Right hindlimb (tissue), 1 donor: Measurements from ENCODE around the gene WASHC1.
A peak's percentile ranks its signal among the peaks of the same experiment; 100 is the strongest.
"Not testable (repeated sequence)": the region's sequence is repeated elsewhere in the genome, so short reads cannot be mapped to it uniquely, and the experiment has no call there.

Experiments used
- DNase-seq: peaks from one replicate; pipeline ENCODE4 v3.0.0-alpha.2; 2018

WASHC1 gene

DNA sequence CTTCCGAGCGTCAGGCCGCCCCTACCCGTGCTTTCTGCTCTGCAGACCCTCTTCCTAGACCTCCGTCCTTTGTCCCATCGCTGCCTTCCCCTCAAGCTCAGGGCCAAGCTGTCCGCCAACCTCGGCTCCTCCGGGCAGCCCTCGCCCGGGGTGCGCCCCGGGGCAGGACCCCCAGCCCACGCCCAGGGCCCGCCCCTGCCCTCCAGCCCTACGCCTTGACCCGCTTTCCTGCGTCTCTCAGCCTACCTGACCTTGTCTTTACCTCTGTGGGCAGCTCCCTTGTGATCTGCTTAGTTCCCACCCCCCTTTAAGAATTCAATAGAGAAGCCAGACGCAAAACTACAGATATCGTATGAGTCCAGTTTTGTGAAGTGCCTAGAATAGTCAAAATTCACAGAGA, at the start of gene WASHC1:
Gene WASHC1, minus strand, starts transcription at position 101 of the 400 bp plus-strand sequence. CDS start 4,457 bp downstream, outside the sequence.
- DNase-seq = not testable (repeated sequence)

GRCh38 chr9:78333-78732, 49.1 kb upstream of the WASHC1 start:
- DNase-seq = not testable (repeated sequence)

- DNase-seq = not testable (repeated sequence)
Observed at GRCh38 chr9:76389-76788, 47.1 kb upstream of the WASHC1 start.

DNA sequence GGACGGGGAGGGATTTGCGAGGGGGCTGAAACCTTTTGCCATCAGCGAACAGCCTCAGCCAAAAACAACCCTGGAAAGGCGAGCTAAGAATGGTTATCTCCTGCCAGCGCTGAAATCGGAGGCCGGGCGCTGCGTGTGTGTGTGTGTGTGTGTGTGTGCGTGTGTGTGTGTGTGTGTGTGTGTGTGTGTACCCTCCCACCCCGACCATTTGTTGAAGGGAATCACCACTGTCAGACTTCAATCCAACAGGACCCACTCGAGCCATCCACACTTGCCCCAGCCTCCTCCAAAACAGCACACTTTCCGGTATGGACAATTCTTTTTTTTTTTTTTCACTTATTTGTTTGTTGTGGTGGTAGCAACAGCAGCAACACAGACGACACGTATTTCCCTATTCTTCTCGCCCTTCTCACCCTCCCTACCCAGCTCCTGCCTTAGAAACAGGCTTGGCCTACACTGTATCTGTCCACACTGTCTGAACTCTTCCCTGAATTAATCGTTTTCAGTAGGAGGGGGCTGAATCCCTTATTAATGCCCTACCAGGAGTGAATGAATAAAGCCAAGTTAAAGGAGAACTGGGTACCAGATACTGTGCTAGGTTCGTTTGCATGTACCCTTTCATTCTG, 44.8 kb upstream of the WASHC1 start:
- not testable (repeated sequence) for DNase-seq

DNA sequence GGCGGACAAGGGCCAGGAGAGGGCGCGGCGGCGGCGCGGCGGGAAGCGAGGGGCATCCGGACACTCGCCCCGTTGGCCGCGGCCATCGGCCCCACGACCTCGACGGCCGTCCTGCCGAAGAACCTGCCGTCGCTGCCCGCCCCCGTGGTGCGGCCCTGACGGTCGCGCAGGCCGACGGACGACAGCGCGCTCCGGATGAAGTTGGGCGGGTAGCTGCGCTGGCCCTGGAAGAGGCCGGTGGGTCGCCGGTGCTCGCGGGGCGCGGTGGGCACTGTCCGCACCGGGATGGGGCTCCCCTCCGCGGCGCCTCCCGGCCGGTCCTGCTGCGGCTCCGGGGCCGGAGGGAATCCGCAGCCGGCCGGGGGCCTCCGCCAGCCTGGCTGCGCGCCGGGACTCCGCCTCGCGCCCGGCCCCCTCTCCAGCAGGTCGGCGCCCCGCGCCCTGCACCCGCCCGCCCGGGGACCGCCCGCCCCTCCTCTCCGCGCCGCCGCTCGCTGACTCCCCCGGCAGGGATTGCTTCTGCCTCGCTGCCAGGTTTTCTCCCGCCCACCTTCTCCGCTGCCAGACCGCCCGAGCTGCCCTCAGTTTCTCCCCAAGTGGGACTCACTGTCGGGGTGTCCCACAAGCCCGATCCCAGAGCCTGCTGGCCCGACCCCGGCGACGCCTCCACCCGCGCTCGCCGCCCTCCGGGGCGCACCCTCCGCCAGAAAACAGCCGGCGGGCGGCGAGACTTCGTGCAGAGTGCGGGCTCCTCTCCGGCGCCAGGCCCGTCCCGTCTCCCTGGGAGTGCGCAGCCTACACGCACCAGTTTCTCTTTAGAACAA, 44.0 kb upstream of the WASHC1 start:
- DNase-seq = peak; percentile 54

DNA sequence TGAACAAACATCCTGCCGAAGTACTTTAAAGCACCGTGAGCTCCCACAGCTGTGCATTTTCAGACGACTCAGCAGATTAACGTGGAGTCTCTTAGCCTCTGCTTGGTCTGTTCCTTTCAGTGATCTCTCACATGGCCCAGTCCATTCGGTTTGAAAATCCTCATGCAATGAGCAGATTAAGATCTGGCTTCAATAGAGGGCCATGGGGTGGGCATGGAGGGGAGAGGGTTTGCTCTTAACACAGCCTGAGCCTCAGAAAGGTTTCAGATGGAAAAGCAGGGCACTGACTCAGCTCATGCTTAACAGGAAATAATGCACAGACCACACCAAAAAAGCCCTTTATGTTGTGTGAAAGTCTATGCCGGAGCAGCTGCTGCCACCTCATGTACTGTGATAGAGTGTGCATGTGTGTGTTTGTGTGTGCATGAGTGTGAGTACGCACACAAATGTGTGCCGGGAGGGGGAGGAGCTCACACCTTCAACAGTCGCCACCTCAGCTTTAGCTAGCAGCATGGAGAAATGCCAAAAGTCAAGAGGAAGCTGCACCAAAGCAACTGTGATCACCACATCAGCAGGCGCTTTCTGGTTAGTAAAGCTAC, 33.9 kb upstream of the WASHC1 start:
- DNase-seq = peak; percentile 15

- DNase-seq = not testable (repeated sequence)
Observed at GRCh38 chr9:52678-53077, 23.4 kb upstream of the WASHC1 start.

- DNase-seq = not testable (repeated sequence)
Observed at GRCh38 chr9:48190-48842, 19.1 kb upstream of the WASHC1 start.

DNA sequence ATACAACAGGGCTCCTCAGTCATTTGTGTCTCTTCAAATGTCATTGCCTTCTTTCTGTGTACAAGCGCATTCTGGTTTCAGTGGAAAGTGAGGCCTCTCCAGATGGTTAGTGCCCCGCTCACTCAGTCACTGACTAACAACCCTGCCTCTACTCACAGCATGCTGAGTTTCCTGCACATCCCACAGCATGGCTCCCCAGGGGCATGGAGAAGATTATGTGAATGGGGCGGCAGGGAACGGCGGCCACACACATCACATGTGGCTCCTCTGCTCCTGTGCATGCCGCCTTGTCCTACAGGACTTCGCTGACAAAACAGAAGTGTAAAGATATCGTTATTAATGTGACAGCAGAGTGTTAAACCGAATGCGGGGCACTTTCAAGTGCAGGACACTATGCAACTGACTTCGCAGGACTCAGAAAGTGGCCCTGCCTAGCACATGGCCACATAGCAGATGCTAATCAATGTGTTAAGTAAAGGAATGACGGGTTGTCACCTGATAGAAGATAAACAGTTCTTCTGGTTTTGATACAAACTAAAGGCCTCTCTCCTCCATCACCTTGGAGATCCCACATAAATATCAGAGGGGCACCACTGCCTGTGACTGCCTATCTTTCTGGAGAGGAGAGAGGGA, 17.5 kb upstream of the WASHC1 start:
- not testable (repeated sequence) for DNase-seq

- DNase-seq = not testable (repeated sequence)
Observed at GRCh38 chr9:46164-46563, 16.9 kb upstream of the WASHC1 start.

DNA sequence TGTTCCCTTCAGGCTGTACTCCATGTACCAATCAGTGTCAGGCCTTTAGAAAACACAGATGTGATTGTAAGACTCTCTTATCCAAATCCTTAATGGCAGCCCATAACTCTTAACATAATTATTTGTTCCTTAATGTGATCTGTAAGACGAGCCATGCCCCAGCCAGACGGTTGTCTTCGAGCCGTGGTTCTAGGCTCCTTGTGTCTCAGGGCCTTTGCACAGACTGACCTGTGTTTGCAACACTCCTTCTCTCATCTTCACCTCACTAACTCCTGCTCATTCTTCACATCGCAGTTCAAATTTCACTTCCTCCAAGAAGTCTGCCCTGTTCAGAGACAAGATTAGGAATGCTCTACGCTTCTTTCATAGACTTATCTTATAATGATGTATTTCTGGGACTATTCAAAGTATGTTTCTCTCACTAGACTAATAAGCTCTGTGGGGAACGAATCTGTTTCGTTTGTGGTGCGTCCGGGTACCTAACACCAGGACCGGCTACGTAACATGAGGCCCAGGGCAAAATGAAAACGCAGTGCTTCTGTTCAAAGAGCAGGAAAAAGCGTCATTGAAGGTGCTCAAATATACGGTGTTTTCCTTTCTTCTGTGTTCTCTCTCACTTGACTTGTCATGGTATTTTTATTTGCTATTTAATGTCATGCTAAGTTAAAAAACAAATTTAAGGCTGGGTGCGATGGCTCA, 16.1 kb upstream of the WASHC1 start:
- not testable (repeated sequence) for DNase-seq

- not testable (repeated sequence) for DNase-seq
Observed at GRCh38 chr9:44416-44815, 15.2 kb upstream of the WASHC1 start.

GRCh38 chr9:43636-44035, 14.4 kb upstream of the WASHC1 start:
- DNase-seq = not testable (repeated sequence)

GRCh38 chr9:43116-43515, 13.9 kb upstream of the WASHC1 start:
- DNase-seq = not testable (repeated sequence)

DNA sequence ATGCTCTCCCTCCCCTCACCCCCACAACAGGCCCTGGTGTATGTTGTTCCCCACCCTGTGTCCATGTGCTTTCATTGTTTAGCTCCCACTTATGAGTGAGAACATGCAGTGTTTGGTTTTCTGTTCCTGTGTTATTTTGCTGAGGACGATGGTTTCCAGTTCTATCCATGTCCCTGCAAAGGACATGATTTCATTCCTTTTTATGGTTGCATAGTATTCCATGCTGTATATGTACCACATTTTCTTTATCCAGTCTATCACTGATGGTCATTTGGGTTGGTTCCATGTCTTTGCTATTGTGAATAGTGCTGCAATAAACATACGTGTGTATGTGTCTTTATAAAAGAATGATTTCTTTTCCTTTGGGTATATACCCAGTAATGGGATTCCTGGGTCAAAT, 12.6 kb upstream of the WASHC1 start:
- not testable (repeated sequence) for DNase-seq

DNA sequence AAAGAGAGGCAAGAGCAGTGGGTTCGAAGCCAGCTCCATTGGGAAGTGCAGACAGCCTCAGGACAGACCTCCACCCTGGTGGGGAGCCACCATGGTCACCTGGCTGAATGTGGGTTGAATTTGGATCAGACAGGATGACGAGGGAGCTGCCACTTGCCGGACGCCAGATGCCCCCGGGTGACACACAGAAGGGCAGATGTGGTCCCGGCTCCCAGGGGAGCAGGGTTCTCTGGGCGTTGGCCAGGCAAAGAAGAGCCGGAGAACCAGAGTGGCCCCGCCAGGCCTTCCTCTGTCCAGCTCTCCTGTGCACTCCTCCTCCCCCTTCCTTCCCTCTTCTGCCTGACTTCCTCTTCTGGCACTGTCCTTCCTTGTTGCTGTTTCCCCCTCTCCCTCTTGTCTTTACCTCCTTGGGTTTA, 12.0 kb upstream of the WASHC1 start:
- not testable (repeated sequence) for DNase-seq

DNA sequence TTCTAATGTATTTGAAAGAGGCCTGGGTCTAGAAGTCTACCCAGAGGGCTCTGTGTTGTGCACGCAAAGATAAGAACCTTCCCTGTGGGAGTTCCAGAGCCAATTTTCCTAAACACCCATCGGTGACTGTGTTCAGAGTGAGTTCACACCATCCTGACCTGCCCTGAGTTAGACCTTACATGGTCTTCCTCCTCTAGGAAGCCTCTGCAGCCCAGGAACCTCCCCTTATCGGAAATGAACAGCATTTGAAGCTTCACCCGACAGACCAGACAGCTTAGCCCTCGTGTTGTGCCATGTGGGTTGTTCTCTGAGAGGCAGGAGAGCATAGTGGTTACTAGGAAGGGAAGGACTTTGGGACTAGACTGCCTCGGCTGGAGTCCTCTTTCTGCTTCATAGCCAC, 3.1 kb upstream of the WASHC1 start:
- not testable (repeated sequence) for DNase-seq

GRCh38 chr9:28775-29174, 481 bp downstream of the WASHC1 start:
- not testable (repeated sequence) for DNase-seq

GRCh38 chr9:21621-22020, 7.6 kb downstream of the WASHC1 start:
- DNase-seq = not testable (repeated sequence)

DNA sequence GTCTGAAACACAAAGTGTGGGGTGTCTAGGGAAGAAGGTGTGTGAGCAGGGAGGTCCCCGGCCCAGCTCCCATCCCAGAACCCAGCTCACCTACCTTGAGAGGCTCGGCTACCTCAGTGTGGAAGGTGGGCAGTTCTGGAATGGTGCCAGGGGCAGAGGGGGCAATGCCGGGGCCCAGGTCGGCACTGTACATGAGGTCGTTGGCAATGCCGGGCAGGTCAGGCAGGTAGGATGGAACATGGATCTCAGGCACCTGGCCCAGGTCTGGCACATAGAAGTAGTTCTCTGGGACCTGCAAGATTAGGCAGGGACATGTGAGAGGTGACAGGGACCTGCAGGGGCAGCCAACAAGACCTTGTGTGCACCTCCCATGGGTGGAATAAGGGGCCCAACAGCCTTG, 12.4 kb downstream of the WASHC1 start:
- not testable (repeated sequence) for DNase-seq

DNA sequence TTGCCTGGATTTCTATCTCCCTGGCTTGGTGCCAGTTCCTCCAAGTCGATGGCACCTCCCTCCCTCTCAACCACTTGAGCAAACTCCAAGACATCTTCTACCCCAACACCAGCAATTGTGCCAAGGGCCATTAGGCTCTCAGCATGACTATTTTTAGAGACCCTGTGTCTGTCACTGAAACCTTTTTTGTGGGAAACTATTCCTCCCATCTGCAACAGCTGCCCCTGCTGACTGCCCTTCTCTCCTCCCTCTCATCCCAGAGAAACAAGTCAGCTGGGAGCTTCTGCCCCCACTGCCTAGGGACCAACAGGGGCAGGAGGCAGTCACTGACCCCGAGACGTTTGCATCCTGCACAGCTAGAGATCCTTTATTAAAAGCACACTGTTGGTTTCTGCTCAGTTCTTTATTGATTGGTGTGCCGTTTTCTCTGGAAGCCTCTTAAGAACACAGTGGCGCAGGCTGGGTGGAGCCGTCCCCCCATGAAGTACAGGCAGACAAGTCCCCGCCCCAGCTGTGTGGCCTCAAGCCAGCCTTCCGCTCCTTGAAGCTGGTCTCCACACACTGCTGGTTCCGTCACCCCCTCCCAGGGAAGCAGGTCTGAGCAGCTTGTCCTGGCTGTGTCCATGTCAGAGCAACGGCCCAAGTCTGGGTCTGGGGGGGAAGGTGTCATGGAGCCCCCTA, 15.0 kb downstream of the WASHC1 start:
- peak; percentile 41 for DNase-seq
